GM18858 (cell line): ENCODE measurements around the gene ZNF584.

Experiments
- ATAC-seq: cut with Tn5 transposase; IDR thresholded peaks from one replicate; pipeline ENCODE4 v1.9.1; 2021; ENCODE audit not compliant: unreplicated experiment

Gene ZNF584

DNA sequence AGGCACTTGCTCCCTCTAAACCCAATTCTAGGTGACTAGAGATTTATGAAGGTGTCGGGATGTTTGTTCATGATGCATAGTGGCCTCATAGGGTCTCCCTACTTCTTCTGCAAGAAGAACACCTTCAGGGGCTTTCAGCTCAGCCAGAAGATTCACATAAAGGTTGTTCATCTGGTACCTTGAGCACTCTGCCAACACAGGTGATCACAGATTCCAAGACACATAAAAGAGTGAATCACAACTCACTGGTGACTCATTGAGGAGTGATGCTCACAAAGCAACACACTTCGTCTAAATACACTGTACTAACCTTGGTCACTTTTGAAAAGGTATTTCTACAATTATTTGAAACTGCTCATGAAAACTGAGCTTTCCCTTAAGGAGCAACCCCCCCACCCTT lies 51.6 kb downstream of the ZNF584 start:
- ATAC-seq = no peak

DNA sequence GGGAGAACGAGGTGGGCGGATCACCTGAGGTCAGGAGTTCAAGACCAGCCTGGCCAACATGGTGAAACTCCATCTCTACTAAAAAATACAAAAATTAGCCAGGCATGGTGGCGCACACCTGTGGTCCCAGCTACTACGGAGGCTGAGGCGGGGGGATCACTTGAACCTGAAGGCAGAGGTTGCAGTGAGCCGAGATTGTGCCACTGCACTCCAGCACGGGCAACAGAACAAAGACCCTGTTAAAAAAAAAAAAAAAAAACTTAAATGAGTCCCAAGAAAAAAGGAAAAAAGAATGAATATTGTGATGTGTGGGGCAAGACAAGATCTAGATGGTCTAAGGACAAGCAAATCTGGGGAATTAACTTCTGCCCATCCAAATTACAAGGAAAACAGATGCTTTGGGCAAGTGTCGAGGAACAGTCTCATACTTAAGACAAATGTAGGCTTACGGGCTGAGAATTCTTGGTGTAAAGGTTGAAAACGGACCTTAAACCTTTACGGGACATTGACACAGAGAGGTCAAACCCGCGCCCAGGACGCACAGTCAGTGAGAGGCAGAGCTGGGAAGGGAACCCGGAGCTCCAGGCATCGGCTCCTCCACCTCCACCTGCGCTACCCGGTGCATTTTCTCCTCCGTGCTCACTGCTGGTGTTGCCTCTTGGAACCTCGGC lies 57.8 kb downstream of the ZNF584 start:
- peak; percentile 5 for ATAC-seq

DNA sequence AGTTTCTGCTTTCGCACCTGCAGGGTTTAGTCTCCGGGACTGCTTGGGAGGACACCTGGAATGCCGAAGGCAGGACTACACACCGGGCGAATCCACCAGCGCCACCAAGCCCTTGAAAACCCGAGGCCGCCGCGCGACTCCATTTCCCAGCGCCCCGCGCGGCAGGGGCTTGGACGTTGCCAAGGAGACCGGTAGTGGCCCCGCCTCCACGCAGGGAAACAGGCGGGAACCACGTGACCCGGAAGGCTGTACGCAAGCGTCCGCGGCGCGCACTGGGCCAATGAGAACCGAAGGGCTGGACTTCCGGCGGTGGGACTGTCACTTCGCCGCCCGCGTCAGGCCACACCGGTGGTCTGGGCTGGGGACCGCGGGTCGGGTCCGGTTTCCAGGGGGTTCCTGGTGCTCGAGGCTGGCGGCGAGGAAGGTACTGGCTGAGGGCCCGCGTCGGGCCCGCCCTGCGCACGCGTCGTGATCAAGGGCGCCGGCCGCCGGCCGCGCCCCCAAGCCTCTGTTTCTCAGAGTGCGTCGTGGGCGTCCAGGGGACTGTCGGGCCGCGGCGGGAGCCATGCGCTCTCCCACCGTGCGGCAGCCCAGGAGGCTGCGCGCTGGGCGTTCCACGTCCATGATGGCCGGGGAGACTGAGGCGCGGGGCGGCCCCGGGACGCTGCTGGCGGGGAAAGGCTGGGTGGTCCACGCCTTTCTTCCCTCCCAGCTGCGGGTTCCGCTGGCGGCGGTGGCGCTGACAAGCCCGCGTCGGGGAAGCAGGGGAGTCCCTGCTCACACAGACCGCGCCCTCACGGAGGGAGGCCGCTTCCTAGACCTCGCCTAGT lies 58.5 kb downstream of the ZNF584 start, which contains the start of gene ZNF324:
Gene ZNF324, plus strand, starts transcription at position 321 of the 830 bp plus-strand sequence. CDS start 2,106 bp downstream, outside the sequence.
- ATAC-seq = peak; percentile 75
